ACHN (cell line): ENCODE measurements around the gene SRRD.

Source experiments
- DNase-seq: peaks from one replicate; pipeline ENCODE4 v3.0.0-alpha.2; 2015
- in situ Hi-C: cut with HindIII; loops from 2 replicates; pipeline ENCODE4 v1.10.0; 2017; ENCODE audit warnings: low sequenced_read_pairs, low pct_ligation_motif_present, low pct_unique_long_range_greater_than_20kb

The SRRD gene

DNA sequence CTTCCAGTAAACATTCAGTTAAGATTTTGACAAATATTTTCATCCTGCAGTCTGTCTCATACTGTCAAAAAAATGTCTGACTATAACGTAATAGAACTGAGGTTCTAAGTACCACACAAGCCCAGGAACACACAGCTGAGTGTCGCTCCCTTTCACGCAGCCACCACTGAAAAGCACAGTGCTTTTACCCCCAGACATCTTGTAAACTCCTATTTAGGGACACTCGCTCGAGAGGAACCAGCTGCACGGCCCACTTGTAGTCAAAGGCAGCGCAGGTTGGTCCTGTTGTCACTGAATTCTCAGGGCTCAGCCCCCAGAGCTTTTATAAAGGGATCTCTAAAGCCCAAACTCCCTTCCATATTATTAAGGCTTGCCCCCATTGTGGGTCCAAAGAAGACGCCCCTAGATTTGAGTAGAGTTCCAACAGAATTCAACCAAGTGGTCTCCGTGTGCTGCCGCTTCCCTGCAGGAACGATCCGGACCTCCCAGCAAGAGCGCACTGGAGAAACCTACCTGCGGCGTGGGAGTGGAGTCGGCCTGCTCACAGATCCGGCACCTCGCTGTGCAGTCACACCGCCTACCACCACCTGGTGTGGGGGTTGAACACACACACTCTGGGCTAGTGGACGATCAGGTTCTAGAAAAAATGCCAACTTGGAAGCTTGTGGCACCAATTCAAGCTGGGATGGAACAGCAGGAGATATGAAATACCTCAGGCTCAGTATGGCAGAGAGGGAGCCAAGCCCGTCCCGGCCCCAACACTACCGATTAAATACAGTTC lies 31.3 kb upstream of the SRRD start:
- in situ Hi-C loops: loop anchor here (5.0 kb wide), 1 partner anchor 35 kb away; no protein-coding TSS in a partner anchor
- DNase-seq: no peak

GRCh38 chr22:26453216-26453615 lies 30.5 kb upstream of the SRRD start:
- no peak for DNase-seq
- in situ Hi-C loops: loop anchor here (5.0 kb wide), 1 partner anchor 36 kb away; no protein-coding TSS in a partner anchor

DNA sequence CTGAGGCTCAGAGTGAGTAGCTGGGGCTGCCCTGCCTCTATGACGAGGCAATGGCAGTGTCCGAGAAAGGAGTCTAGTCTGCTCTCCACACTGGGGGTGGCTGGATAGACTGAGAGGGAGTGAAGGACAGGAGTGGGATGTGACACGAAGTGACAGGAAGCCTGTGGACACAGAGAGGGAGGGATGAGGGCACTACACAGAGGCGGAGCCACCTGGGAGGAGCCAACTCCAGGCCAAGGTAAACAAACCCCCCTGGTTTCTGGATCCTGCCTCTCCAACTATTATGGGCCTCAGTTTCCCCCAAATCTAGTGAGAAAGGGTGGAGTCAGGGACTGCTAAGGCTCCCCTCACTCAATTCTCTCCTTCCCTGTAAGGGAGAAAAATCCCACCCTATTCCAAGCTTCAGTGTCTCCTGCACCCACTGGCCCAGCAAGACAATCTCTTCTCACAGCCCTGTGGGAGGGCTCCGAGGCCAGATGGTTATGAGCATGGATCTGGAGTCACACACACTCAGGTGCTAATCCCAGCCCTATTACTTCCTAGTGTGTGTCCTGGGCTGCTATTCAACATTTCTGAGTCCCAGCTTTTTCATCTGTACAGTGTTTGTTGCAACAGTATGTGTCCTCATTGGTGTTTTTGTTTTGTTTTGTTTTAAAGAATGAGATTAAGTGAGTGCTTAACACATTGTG lies 29.7 kb upstream of the SRRD start:
- in situ Hi-C loops: loop anchor here (5.0 kb wide), 1 partner anchor 37 kb away; no protein-coding TSS in a partner anchor
- no peak for DNase-seq

DNA sequence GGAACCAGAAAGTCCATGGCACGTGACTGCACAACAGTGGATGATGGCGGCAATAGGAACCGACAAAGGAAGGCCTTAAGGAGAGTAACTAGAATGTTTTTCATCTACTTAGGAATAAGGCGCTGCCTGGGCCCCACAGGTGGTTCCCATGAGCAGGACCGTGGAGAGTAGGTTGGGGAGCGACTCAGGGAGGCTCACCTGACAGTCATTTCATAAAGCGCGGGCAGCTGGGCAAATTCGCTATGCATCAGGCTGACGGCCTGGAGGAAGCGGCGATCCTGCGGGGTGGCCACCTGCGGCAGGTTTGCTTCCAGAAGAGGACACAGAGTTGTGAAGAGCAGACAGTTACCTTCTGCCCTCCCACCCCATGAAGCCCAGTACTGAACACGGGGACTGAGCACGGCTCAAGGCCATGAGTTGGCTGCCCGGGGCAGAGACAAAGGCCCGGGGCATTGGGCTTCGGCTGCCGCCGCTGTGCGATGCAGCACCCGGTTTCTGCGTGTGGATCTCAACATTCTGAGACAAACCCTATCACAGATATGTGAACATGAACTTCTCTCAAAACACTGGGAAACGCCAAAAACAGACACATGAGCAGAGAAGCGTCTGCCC lies 25.9 kb upstream of the SRRD start:
- DNase-seq: no peak
- in situ Hi-C loops: no loop called here

- in situ Hi-C loops: no loop called here
- no peak for DNase-seq
Measured at GRCh38 chr22:26460202-26460601, 23.5 kb upstream of the SRRD start.

DNA sequence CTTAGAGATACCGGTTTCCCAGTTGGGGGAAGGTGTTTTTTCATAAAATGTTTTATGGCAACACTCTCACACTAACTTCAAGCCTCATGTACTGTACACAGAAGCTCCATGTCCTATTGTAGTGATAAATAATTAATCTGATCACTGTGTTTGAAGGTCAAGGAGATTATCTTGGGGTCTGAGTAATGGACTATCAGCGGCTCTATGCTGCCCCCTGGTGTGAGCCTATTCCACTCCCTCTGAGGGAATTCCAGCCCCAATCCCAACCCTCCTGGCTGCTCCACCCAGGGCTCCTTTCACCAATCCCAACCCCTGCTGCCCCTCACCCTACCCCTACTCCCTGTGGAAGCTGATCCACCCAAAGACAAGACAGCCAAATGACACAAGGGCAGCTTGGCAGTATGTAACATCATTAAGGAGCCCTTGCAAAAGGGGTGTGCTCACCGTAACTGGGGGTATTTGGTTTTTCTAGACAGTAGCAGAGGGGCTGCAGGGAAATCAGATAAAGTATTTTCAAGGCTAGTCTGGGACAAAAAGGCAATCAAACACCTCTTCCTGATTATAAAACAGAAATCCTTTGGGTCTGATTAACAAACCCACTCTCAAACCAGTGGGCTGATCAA lies 22.4 kb upstream of the SRRD start:
- in situ Hi-C loops: no loop called here
- peak; percentile 55 for DNase-seq

DNA sequence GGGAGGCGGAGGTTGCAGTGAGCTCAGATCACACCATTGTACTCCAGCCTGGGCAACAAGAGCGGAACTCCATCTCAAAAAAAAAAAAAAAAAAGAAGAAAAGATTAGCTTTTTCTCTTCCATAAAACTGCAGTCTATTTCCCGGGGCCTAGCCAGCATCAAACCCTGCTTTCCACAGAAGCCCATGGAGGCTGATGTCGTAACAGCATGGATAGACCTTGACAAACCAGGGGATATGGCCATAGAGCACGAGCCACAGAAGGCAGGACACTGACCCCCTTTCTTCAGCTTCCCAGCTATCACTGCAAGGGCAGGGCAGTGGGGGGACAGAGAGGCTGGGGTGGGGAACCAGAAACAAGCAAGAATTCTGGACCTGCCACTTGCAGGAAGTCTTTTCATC lies 21.6 kb upstream of the SRRD start:
- DNase-seq: no peak
- in situ Hi-C loops: no loop called here

DNA sequence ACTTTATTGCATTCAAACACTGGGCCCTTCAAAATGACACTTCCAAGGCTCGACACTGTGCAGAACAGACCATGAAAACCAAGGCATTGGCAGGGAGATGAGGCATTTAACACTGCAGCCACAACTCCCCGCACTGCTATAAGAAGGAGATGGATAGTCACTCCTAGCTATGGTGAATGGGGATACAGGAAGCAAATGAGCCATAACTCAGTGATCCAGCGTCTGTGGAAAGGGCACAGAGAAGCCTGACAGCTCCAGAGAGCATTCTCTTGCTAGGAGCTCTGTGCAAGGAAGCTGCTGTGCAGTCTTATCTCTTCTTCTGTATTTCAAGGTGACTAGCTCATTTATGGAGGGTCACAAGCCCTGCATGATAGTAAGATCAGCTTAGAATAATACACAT lies 21.0 kb upstream of the SRRD start:
- in situ Hi-C loops: no loop called here
- DNase-seq: no peak

- in situ Hi-C loops: no loop called here
Measured at GRCh38 chr22:26463101-26463661, 20.5 kb upstream of the SRRD start.

DNA sequence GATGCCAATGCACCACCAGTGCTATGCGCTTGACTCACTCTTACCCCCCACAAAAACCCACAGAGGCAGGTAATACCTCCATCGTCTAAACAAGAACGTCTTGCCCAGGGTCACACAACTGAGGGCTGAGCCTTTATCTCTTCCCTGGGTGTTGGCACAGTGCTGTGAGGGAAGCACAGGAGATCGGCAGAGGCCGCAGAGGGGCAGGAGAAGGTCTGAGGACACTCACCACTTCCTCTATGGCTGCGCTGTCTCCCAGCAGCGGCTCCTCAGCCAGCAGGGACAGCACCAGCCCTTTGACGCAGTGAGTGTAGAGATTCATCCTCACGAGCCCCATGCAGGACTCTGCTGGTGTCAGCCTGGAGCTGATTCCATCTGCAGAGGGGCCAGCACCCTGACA lies 20.0 kb upstream of the SRRD start:
- in situ Hi-C loops: no loop called here
- no peak for DNase-seq

More at GRCh38 chr22:26463101-26463661, 20.5 kb upstream of the SRRD start:
- DNase-seq: no peak

- no peak for DNase-seq
- in situ Hi-C loops: no loop called here
Measured at GRCh38 chr22:26464312-26464711, 19.4 kb upstream of the SRRD start.

GRCh38 chr22:26466196-26466595 lies 17.5 kb upstream of the SRRD start:
- in situ Hi-C loops: no loop called here
- no peak for DNase-seq

- in situ Hi-C loops: no loop called here
- DNase-seq: no peak
Measured at GRCh38 chr22:26470807-26471206, 12.9 kb upstream of the SRRD start.

DNA sequence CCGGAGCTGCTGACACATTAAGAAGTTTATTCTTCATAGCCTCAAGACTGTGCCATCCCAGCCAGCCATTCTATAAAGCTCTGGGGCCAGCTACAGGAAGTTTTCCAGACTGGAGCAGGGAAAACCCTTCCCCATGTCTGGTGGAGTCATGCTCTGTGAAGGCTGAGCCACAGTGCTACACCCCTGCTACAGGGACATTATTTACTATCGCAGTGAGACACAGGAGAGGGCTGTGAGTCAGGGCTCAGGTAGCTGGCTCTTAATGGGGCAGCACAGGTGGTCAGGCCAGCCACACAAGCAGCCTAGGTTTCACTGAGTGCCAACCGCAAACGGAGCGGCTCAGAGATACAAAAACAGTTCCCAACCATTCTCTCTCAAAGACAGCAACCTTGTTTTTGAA lies 12.2 kb upstream of the SRRD start:
- in situ Hi-C loops: no loop called here
- peak; percentile 88 for DNase-seq

GRCh38 chr22:26474682-26475081 lies 9.0 kb upstream of the SRRD start:
- peak; percentile 48 for DNase-seq
- in situ Hi-C loops: no loop called here

DNA sequence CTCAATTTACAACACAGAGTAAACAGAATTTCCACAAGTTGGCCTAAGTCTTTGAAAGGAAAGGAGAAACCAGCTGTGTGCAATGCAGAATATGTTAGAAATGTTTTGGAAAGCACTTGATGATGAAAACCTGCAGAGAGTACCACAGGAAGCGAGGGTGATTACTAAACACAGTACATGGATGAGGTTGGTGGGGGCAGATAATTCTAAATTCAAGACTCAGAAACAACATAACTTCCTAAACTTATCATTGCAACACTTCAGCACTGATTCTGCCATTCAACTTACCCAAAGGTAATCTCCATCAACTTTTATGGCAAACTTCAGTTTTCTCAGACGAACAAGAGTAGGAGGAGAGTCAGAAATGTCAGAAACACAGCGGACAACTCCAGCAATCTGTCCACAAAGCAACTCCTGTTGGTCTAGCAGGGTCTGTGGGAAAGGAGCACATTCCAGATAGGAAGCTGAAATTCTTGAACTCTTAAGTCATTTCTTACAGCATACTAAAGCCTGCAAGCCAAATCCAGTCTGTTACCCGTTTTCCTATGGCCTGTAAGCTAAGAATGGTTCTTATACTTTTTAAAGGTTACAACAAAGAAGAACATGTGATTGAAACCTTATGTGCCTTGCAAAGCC lies 6.9 kb upstream of the SRRD start:
- DNase-seq: peak; percentile 70
- in situ Hi-C loops: no loop called here

GRCh38 chr22:26477341-26477731 lies 6.3 kb upstream of the SRRD start:
- in situ Hi-C loops: no loop called here

DNA sequence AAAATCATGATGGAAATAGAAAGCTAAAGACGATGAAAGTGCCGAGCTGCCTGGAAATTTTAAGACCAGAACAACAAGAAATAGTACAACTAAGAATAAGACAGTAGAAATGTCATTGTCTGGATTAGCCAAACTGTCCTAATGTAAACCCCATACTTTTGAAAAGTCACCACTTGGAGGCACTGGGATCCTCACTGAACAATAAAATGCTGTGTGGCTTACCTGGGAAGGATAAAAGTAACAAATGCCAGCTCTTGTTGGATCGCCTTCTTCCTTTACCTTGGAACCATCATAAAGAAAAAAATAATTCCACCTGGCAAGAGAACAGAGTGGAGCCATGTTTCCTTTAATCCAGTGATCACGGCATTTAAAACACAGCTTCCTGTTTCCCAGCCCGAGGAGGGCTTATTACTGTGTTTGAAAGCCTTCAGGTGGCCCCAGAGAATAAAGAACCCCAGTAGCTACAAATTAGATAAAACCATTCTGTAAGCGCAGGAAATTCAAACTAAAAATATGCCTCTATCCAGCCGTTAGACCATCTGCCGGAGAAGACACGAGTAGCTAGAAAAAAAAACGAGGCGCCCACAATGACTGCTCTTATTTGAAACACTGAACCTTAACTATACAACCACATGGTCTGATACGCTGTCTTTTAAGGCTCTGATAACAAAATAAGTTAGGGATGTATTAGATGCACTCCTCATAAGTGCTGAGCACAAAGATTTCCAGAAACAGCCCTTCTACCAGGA lies 4.5 kb upstream of the SRRD start:
- in situ Hi-C loops: no loop called here
- DNase-seq: no peak

More at GRCh38 chr22:26477341-26477731, 6.3 kb upstream of the SRRD start:
- no peak for DNase-seq
